ENCODE measurements around the gene BPIFB6.

BPIFB6 gene

DNA sequence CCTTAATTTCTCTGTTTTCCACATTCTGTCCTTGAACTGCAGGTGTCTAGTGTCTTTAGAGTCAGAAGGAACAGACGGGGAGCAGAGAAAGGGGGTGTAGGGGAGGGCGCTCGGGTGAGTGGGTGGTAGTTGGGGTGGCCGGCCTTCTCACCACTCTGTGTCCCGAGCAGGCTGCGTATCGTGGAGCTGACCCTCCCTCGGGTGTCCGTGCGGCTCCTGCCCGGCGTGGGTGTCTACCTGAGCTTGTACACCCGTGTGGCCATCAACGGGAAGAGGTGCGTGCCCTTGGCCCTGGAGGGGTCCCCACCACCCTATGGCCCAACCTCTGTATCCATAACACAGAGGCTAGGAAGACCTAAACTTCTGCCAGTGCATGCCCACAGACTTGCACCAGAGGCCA lies 53.3 kb downstream of the BPIFB6 start:
- TF ChIP-seq, protein P1, sequence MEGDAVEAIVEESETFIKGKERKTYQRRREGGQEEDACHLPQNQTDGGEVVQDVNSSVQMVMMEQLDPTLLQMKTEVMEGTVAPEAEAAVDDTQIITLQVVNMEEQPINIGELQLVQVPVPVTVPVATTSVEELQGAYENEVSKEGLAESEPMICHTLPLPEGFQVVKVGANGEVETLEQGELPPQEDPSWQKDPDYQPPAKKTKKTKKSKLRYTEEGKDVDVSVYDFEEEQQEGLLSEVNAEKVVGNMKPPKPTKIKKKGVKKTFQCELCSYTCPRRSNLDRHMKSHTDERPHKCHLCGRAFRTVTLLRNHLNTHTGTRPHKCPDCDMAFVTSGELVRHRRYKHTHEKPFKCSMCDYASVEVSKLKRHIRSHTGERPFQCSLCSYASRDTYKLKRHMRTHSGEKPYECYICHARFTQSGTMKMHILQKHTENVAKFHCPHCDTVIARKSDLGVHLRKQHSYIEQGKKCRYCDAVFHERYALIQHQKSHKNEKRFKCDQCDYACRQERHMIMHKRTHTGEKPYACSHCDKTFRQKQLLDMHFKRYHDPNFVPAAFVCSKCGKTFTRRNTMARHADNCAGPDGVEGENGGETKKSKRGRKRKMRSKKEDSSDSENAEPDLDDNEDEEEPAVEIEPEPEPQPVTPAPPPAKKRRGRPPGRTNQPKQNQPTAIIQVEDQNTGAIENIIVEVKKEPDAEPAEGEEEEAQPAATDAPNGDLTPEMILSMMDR (IDR thresholded peaks at IDR 0.05) = no peak

DNA sequence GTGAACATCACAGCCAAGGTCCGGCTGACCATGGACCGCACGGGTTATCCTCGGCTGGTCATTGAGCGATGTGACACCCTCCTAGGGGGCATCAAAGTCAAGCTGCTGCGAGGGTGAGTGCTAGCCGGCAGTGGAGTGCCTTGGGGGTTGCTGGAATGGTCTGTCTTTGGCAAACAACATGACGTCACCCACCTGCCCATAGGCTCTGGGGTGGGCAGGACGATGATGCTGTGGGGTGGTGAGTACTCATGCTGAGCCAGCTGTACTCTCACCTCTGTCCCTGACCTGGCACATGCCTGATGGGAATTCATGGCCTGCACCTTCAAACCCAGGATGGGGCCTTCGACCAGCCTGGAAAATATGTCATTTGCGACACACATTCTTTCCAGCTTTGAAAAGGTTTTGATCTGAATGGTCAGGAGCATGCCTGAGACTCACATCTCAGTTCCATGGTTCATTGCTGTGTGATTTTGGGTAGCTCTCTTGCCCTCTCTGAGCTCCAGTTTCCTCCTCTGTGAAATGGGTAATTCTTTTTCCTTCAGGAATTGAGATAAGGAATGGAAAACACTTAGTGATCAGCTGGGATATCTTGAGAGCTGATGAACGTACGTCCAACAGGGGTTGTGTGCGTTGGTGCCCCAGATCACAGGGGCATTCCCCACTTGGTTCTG lies 54.7 kb downstream of the BPIFB6 start:
- TF ChIP-seq, protein P1 (IDR thresholded peaks at IDR 0.05) = no peak

DNA sequence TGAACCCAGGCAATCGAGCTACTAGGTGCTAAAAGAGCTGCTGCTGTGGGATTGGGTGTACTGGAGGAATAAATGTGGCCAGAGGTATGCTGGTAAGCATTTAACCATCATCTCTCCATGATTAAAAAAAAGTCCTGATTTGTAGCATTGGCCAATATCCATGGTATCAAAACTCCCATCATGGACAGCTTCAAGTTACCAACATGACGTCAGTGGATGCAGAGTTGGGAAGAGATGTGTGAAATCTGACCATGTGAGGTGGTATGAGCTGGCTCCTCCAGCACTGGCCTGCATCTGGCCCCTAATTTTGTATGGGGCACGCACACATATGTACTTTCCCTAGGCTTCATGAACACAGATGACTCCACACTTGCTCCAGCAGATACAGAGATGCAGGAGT lies 59.7 kb downstream of the BPIFB6 start:
- TF ChIP-seq, protein P1 (IDR thresholded peaks at IDR 0.05) = no peak

DNA sequence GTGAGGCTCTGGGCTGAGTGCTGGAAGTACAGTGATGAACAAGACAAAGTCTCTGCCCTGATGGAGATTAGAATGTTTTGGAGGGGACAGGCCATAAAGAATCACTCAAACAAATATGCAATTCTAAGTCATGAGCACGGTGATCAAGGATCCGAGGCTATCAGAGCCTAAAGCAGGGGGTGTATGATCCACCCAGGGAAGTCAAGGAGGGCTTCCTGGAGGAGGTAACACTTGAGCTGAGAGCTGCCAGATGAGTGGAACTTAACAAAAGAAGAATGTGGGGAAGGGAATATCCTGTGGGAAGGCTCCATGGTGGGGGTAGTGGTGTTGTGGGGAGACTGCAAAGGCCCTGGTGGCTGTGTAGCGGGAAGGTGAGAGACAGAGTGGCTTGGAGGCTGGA lies 60.2 kb downstream of the BPIFB6 start:
- TF ChIP-seq, protein P1 (IDR thresholded peaks at IDR 0.05) = no peak

DNA sequence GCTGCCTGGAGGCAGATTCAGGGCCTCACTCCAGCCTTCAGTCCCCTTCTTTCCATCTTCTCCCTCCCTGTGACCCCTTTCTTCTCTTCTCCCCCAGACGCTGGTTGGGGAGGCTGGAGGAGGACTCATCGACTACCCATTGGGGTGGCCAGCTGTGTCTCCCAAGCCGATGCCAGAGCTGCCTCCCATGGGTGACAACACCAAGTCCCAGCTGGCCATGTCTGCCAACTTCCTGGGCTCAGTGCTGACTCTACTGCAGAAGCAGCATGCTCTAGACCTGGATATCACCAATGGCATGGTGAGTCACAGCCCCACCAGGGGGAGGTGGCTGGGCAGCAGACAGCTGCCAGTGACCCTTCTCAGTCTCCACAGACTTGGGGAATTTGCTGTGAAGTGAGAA lies 60.9 kb downstream of the BPIFB6 start:
- TF ChIP-seq, protein P1 (IDR thresholded peaks at IDR 0.05) = no peak

DNA sequence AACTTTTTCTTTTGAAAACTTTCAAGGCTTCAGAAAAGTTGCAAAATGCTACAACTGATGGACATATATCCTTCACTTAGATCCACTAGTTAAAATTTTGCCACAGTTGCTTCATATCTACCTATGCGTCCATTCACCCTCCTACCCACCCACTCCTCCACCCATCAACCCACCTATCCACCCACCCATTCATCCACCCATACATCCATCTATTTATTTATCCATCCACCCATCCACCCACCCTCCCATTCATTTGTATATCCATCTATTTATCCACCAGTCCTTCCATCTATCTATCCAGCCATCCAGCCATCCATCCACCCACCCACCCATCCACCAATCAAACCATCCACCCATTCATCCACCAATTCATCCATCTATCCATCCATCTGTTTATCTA lies 61.6 kb downstream of the BPIFB6 start:
- TF ChIP-seq, protein P1 (IDR thresholded peaks at IDR 0.05) = no peak

DNA sequence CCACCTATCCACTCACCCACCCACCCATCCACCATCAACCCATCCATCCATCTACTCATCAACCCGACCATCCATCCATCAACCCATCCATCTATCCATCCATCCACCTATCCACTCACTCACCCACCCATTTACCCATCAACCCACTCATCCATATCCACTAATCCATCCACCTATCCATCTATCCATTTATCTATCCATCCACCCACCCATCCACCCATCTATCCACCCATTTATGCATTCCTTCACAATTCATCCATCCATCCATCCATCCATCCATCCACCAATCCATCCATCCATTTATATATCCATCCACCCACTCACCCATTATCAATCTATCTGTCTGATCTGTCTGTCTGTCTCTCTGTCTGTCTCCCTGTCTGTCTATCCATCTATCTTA lies 62.1 kb downstream of the BPIFB6 start:
- TF ChIP-seq, protein P1 (IDR thresholded peaks at IDR 0.05) = no peak
